C1 segment of cervical spinal cord (tissue), 14 donors: Measurements from ENCODE around the gene IGSF6.

Experiments used
- DNase-seq, 14 donors: peaks; one replicate each; lab custom pipeline; 2025; lab: John Stamatoyannopoulos, UW

IGSF6 gene

GRCh38 chr16:21602785-21603184, 49.6 kb downstream of the IGSF6 start:
- DNase-seq: no peak

- DNase-seq: peak in 5 of 14 donors; percentile 11 to 60 (median 43)
These were observed 52.2 kb downstream of the IGSF6 start for GRCh38 chr16:21600031-21600773.

- DNase-seq: peak; percentile 59 to 96 (median 91)
These were observed 53.0 kb downstream of the IGSF6 start, which contains the start of gene METTL9 for GRCh38 chr16:21599122-21600030. TSS of gene METTL9 (plus strand) at chr16:21599577. CDS start at chr16:21599734, 157 bp downstream.

GRCh38 chr16:21598701-21599121, 53.7 kb downstream of the IGSF6 start:
- peak in 5 of 14 donors; percentile 32 to 66 (median 55) for DNase-seq

- DNase-seq: no peak
These were observed 54.2 kb downstream of the IGSF6 start for GRCh38 chr16:21598206-21598605.

GRCh38 chr16:21597561-21598030, 54.8 kb downstream of the IGSF6 start:
- DNase-seq: no peak

- DNase-seq: no peak
These were observed 58.7 kb downstream of the IGSF6 start for GRCh38 chr16:21593530-21594289.

- no peak for DNase-seq
These were observed 60.2 kb downstream of the IGSF6 start for GRCh38 chr16:21592191-21592590.

- no peak for DNase-seq
These were observed 61.6 kb downstream of the IGSF6 start for GRCh38 chr16:21590796-21591195.

GRCh38 chr16:21590287-21590686, 62.1 kb downstream of the IGSF6 start:
- DNase-seq: no peak

GRCh38 chr16:21589551-21589950, 62.9 kb downstream of the IGSF6 start:
- no peak for DNase-seq
